Urothelium cell line (cell line): ENCODE data around the gene PARP3.
"Not testable (repeated sequence)": the region's sequence is repeated elsewhere in the genome, so short reads cannot be mapped to it uniquely, and the experiment has no call there.

ENCODE experiments used
- DNase-seq: peaks from one replicate; pipeline ENCODE4 v3.0.0; 2011; ENCODE audit warnings: low spot score, mixed read lengths
- FAIRE-seq: peaks from 2 replicates; lab custom pipeline; 2011; peaks lifted over from hg19 to GRCh38; lab: Jason Lieb, UNC

PARP3 gene

GRCh38 chr3:51983578-51984268, 41.6 kb downstream of the PARP3 start:
- no peak for FAIRE-seq
- DNase-seq, result no peak

DNA sequence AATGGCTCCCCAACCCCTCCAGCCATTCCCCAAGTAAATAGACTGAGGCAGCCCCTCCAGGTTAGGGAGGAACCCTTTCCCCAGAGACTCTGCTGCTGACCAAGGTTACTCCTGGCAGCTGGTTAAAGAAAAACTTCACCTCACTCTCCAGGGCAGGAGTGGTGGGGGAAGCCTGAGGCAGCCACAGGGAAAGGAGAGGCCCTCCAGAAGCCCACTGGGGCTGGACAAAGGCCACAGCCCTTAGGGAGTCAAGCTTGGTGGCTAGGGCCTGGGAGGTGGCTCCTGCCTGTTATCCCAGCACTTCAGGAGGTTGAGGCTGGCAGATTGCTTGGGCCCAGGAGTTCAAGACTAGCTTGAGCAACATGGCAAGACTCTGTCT, 42.1 kb downstream of the PARP3 start:
- FAIRE-seq (no peak), DNase-seq (no peak)

- no peak for FAIRE-seq
These were observed 42.9 kb downstream of the PARP3 start for GRCh38 chr3:51985063-51985462.

GRCh38 chr3:51986010-51986947, 44.1 kb downstream of the PARP3 start:
- no peak for FAIRE-seq
- no peak for DNase-seq

More at GRCh38 chr3:51985063-51985462, 42.9 kb downstream of the PARP3 start:
- DNase-seq, result no peak

DNA sequence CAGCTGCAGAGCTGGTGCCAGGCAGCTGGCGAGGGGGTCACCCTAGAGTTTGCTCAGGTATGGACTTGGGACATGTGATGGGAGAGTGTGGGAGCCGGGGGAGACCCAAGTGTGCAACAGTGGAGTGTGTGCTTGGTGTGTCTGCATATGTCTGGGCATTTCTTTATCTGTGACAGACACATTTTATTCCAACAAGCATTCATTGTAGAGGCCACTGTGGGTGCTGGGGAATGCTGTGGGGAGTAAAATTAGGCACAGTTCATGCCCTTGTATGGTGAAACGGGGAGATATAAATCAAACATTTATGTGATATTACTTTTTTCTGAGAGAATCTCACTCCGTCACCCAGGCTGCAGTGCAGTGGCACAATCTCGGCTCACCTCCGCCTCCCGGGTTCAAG, 45.4 kb downstream of the PARP3 start:
- no peak for DNase-seq
- FAIRE-seq, result no peak

DNA sequence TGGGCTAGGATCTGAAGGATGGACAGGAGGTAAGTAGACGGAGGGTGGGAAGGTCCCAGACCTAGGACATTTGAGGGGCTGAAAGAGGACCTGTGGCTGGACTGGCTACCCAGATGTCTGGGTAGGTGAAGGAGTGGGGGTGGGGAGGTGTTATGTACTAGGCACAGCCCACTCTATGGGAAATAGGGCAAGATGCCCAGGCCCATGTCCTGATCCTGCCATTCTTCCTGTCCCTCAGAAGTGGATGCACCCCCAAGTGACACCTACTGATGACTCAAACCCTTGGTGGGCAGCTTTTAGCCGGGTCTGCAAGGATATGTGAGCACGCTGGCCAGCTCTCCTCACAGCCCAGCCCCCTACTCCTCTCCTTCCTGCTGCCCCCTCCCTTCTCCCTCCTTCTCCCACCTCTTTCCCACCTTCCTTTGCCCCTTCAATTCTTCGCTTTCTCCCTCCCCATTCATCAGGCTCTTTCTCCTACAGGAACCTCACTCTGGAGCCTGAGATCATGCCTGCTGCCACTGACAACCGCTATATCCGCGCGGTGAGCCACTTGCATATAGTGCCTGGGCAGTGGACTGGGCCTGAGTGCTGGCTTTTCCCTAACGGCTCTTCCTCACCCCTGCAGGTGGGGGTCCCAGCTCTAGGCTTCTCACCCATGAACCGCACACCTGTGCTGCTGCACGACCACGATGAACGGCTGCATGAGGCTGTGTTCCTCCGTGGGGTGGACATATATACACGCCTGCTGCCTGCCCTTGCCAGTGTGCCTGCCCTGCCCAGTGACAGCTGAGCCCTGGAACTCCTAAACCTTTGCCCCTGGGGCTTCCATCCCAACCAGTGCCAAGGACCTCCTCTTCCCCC, 46.4 kb downstream of the PARP3 start:
- FAIRE-seq (no peak), DNase-seq (no peak)

GRCh38 chr3:51990501-51990971, 48.4 kb downstream of the PARP3 start:
- not testable (repeated sequence) for FAIRE-seq, DNase-seq

- no peak for DNase-seq
- FAIRE-seq, result no peak
These were observed 50.0 kb downstream of the PARP3 start for GRCh38 chr3:51992017-51992682.

- not testable (repeated sequence) for FAIRE-seq, DNase-seq
These were observed 51.5 kb downstream of the PARP3 start for GRCh38 chr3:51993657-51994056.

DNA sequence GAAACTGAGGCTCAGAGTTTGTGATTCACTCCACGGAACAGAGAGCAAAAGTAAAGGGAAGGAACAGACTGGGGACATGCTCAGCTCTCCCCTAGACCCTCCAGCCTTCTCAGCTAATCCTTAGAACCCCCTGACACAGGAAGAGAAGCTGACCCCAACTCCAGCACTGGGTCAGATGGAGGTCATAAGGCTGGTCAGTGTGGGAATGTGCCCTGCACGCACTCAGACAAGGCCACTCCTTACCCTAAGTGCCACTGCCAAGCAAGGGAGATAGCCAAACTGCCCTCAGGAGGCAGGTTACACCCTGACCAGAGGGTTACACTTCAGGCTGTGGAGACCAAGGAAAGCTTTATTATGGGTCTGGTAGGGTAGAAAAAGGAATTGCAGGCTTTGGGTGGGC, 52.4 kb downstream of the PARP3 start:
- DNase-seq (no peak), FAIRE-seq (no peak)

DNA sequence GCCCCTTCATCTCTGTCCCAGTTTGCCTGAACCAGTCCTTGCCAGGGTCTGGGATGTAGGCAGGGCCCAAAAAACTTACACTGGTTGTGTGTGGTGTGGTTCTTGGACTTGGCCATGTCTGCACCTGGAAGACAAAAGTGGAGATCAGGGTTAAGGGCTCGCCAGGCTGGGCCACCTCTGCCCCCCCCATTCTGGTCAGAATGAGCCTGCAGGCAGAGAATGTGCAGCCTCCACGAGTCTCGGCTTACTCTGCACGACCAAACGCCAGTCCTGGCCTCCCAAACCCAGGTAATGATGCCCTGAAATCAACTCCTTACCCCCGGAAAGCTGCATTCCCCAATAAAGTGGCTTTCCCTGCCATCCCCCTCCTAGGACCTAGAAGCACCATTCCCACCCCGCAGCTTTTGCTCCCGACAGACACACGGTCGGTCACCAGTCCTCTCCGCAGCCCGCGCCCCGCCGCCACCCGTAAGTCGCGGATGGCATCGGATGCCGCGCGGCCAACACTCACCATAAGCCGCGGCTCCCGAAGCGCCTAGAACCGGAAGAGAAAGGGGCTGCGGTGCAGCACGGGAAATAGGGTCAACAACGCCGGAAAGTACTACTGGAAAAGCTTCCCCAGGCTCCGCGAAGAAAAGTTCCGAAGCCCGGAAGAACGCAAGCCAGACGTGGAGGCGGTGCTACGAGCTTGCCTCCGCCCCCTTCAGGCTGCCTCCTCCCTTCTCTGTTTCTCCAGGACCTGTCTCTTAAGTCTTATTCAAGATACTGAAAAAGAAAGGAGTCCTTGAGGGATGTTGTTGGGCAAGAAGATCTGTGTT, 53.4 kb downstream of the PARP3 start, which contains the start of gene RPL29:
Gene RPL29 (minus strand): TSS at position 550 of the 818 bp plus-strand sequence. CDS start 434 bp downstream, at position 116.
- FAIRE-seq (no peak), DNase-seq (peak; percentile 92)

- FAIRE-seq, result no peak
- no peak for DNase-seq
These were observed 55.0 kb downstream of the PARP3 start for GRCh38 chr3:51997172-51997571.

DNA sequence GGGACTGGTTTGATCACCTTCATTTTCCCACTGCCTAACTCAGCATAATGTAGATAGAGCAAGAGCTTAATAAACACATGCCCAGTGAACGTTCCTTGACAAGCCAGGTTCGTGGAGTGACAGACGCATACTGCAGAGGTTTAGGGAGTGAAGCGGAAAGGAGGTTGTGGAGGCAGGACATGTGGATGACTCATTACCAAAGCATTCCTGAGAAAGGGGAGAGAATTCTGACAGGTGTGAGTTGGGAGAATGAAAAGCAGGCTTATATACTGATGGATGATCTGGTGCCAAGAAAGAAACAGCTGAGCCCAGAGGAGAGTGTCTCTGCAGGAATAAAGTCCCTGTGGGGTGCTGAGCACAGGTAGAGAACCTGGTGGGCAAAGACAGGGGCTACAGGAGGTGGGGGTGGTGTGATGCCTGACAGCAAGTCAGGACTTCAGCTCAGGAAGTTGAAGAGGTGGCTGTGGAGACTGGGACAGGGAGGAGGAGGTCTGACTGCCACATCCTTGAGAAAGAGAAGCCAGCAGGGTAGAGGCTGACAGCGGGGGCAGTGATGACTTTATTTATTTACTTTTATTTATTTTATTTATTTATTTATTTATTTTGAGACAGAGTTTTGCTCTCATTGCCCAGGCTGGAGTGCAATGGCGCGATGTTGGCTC, 55.9 kb downstream of the PARP3 start:
- DNase-seq, result peak; percentile 87
- FAIRE-seq, result peak; percentile 90
